ENCODE data around the gene SKOR1.

GRCh38 chr15:67807836-67808235, 17.5 kb upstream of the SKOR1 start:
- TF ChIP-seq CTCF (IDR thresholded peaks at IDR 0.05) = no peak
- no peak for TF ChIP-seq POLR2A (IDR thresholded peaks at IDR 0.05)

Data from thyroid gland (tissue), 4 donors.